HCT116 (cell line): ENCODE measurements around the gene IGFL4. TPM values are rescaled to one million over a fixed set of nuclear protein-coding genes. Genes with fewer than 3 reads are reported as not detected.

Source experiments
- ATAC-seq: fragments of 200-7000 bp; cut with Tn5 transposase; 2 replicates; pipeline ENCODE4 v1.9.1; 2020; ENCODE audit warnings: mild to moderate bottlenecking, moderate library complexity
- BruUV-seq: library from RNA; stranded (reverse); fragments of 400-500 nt; replicated peaks from 2 replicates; lab custom pipeline; 2021; lab: Mats Ljungman, UMichigan
- CTCF ChIA-PET: fragments of 300-600 bp; sonication (Branson Sonifier 250); formaldehyde crosslinking; loops from one replicate; lab custom pipeline; 2021; ENCODE audit warnings: antibody characterized with exemption; lab: Charles Lee
- POLR2A ChIA-PET: fragments of 300-600, 350-600 bp; sonication (Branson Sonifier 250); formaldehyde crosslinking; loops from one replicate; lab custom pipeline; 2021; ENCODE audit warnings: antibody characterized with exemption; lab: Charles Lee
- RAD21 ChIA-PET, 2 experiments: fragments of 300-600 bp; sonication (Branson Sonifier 250); formaldehyde crosslinking; loops; one replicate each; lab custom pipeline; 2023; ENCODE audit warnings: low total read pairs in 2 of 2; ENCODE audit not compliant: uncharacterized antibody in 2 of 2, unreplicated experiment in 2 of 2, low non-redundant PET in 1 of 2; lab: Charles Lee
- DNase-seq: peaks from one replicate; pipeline ENCODE4 v3.0.0-alpha.2; 2010; ENCODE audit warnings: low read depth, low spot score
- H2AFZ ChIP-seq: fragments of 200-600 bp; shearing (Covaris generic), sonication (generic); 2 replicates; pipeline ENCODE4 v1.6.1; 2017; ENCODE audit warnings: low read depth, mixed run types, mixed read lengths, antibody characterized with exemption, low read length; ENCODE audit not compliant: poor library complexity, severe bottlenecking
- H3K27ac ChIP-seq: 2 replicates; pipeline ENCODE4 v1.5.1; 2012; ENCODE audit warnings: low read depth, low read length
- H3K27me3 ChIP-seq: fragments of 200-600 bp; sonication (generic); 2 replicates; pipeline ENCODE4 v1.6.1; 2016; ENCODE audit warnings: mixed run types, low read length, mixed read lengths; ENCODE audit not compliant: insufficient read depth
- H3K36me3 ChIP-seq, 2 experiments: fragments of 200-500 bp in 1 of 2; fragments of 200-600 bp in 1 of 2; sonication (Bioruptor generic) in 1 of 2; sonication (generic) in 1 of 2; 2 replicates each; pipeline versions ENCODE4 v1.5.1 to v1.6.1; 2014 to 2016; ENCODE audit warnings: low read length in 2 of 2, inconsistent platforms in 1 of 2, mixed read lengths in 1 of 2, mixed run types in 1 of 2; ENCODE audit not compliant: insufficient read depth in 2 of 2, control insufficient read depth in 1 of 2
- H3K4me1 ChIP-seq, 2 experiments: fragments of 200-600 bp in 1 of 2; sonication (generic) in 1 of 2; 2 replicates each; pipeline versions ENCODE4 v1.5.1 to v1.6.1; 2012 to 2017; ENCODE audit warnings: low read length in 2 of 2, inconsistent platforms in 1 of 2, mild to moderate bottlenecking in 1 of 2, mixed read lengths in 1 of 2, mixed run types in 1 of 2, moderate library complexity in 1 of 2; ENCODE audit not compliant: insufficient read depth in 2 of 2, control insufficient read depth in 1 of 2
- H3K4me2 ChIP-seq: fragments of 200-600 bp; sonication (generic); 2 replicates; pipeline ENCODE4 v1.6.1; 2017; ENCODE audit warnings: mixed run types, low read length, mixed read lengths
- H3K4me3 ChIP-seq, 2 experiments: fragments of 200-600 bp in 1 of 2; sonication (generic) in 1 of 2; replicated peaks in 1 of 2; 2 replicates each; pipeline ENCODE4 v1.5.1; 2011 to 2016; ENCODE audit warnings: low read length in 2 of 2, control low read depth in 1 of 2, low read depth in 1 of 2, mild to moderate bottlenecking in 1 of 2, mixed read lengths in 1 of 2, mixed run types in 1 of 2
- H3K79me2 ChIP-seq: fragments of 200-600 bp; sonication (generic); 2 replicates; pipeline ENCODE4 v1.6.1; 2017; ENCODE audit warnings: mild to moderate bottlenecking, mixed run types, low read length, moderate library complexity, mixed read lengths; ENCODE audit not compliant: insufficient read depth
- H3K9ac ChIP-seq: fragments of 200-600 bp; sonication (generic); 2 replicates; pipeline ENCODE4 v1.6.1; 2016; ENCODE audit warnings: low read length, mixed read lengths
- H3K9me2 ChIP-seq: fragments of 200-600 bp; sonication (generic), shearing (Covaris generic); 2 replicates; pipeline ENCODE4 v1.6.1; 2017; ENCODE audit warnings: mixed run types, mild to moderate bottlenecking, moderate library complexity; ENCODE audit not compliant: insufficient read depth
- H3K9me3 ChIP-seq, 2 experiments: fragments of 200-500 bp in 1 of 2; fragments of 200-600 bp in 1 of 2; sonication (Bioruptor generic) in 1 of 2; sonication (generic) in 1 of 2; 2 replicates each; pipeline ENCODE4 v1.6.1; 2014 to 2017; ENCODE audit warnings: low read length in 2 of 2, mixed read lengths in 2 of 2, inconsistent platforms in 1 of 2, low read depth in 1 of 2, mild to moderate bottlenecking in 1 of 2, mixed run types in 1 of 2, moderate library complexity in 1 of 2; ENCODE audit not compliant: control insufficient read depth in 1 of 2, insufficient read depth in 1 of 2
- H4K20me1 ChIP-seq: fragments of 200-600 bp; sonication (generic), shearing (Covaris generic); 2 replicates; pipeline ENCODE4 v1.6.1; 2017; ENCODE audit warnings: mixed run types, mild to moderate bottlenecking, moderate library complexity; ENCODE audit not compliant: insufficient read depth
- CBX3 ChIP-seq: IDR thresholded peaks from 2 replicates; pipeline ENCODE4 v1.6.1; 2012; ENCODE audit warnings: low read depth
- CEBPB ChIP-seq: IDR thresholded peaks from 2 replicates; pipeline ENCODE4 v1.6.1; 2012; ENCODE audit warnings: low read depth
- EGR1 ChIP-seq: IDR thresholded peaks from 2 replicates; pipeline ENCODE4 v1.6.1; 2012; ENCODE audit warnings: low read depth
- EZH2 ChIP-seq: fragments of 200-600 bp; sonication (generic); IDR thresholded peaks from 2 replicates; pipeline ENCODE4 v1.6.1; 2017; ENCODE audit warnings: antibody characterized with exemption, mixed run types
- JUND ChIP-seq: IDR thresholded peaks from 2 replicates; pipeline ENCODE4 v1.6.1; 2012
- POLR2A ChIP-seq: IDR thresholded peaks from 2 replicates; pipeline ENCODE4 v1.7.0; 2011; ENCODE audit warnings: borderline replicate concordance; ENCODE audit not compliant: insufficient read depth, insufficient read length; ENCODE audit errors: extremely low read depth
- POLR2AphosphoS5 ChIP-seq: IDR thresholded peaks from 2 replicates; pipeline ENCODE4 v1.6.1; 2011; ENCODE audit warnings: mild to moderate bottlenecking, low read depth, low read length, moderate library complexity
- RAD21 ChIP-seq: IDR thresholded peaks from 2 replicates; pipeline ENCODE4 v1.6.1; 2012; ENCODE audit warnings: low read depth, mild to moderate bottlenecking
- SIN3A ChIP-seq: IDR thresholded peaks from 2 replicates; pipeline ENCODE4 v1.6.1; 2012; ENCODE audit warnings: low read depth
- SRF ChIP-seq: IDR thresholded peaks from 2 replicates; pipeline ENCODE4 v1.6.1; 2012; ENCODE audit warnings: low read depth
- TCF7L2 ChIP-seq: IDR thresholded peaks from 2 replicates; pipeline ENCODE4 v1.7.0; 2011; ENCODE audit warnings: borderline replicate concordance, inconsistent platforms; ENCODE audit not compliant: insufficient read depth, insufficient read length; ENCODE audit errors: extremely low read depth
- intact Hi-C: fragments of 100-400 bp; cut with micrococcal nuclease; formaldehyde crosslinking; loops from 2 replicates; pipeline ENCODE4 v1.10.0; 2022
- total RNA-seq: library from RNA; stranded (reverse); gene quantifications from one replicate; pipeline ENCODE4 v1.2.1, GENCODE V29; 2021; ENCODE audit not compliant: unreplicated experiment
- TF ChIP-seq, protein P1 (sequence below), 3 experiments: fragments of 200-600 bp in 1 of 3; sonication (generic) in 1 of 3; IDR thresholded peaks in 2 of 3; conservative IDR thresholded peaks in 1 of 3; 2 replicates each; pipeline ENCODE4 v1.5.1; 2012 to 2017; ENCODE audit warnings: low read depth in 2 of 3, low read length in 2 of 3, antibody characterized with exemption in 1 of 3, borderline replicate concordance in 1 of 3, control low read depth in 1 of 3, mild to moderate bottlenecking in 1 of 3, mixed read lengths in 1 of 3, mixed run types in 1 of 3, moderate library complexity in 1 of 3; ENCODE audit not compliant: insufficient read depth in 1 of 3
- TF ChIP-seq, protein P2 (sequence below): IDR thresholded peaks from 2 replicates; pipeline ENCODE4 v1.6.1; 2012; ENCODE audit warnings: low read depth
- TF ChIP-seq, protein P3 (sequence below): IDR thresholded peaks from 2 replicates; pipeline ENCODE4 v1.6.1; 2012

IGFL4 gene
- total RNA-seq, 1 experiment from 2014 or later, result not detected

DNA sequence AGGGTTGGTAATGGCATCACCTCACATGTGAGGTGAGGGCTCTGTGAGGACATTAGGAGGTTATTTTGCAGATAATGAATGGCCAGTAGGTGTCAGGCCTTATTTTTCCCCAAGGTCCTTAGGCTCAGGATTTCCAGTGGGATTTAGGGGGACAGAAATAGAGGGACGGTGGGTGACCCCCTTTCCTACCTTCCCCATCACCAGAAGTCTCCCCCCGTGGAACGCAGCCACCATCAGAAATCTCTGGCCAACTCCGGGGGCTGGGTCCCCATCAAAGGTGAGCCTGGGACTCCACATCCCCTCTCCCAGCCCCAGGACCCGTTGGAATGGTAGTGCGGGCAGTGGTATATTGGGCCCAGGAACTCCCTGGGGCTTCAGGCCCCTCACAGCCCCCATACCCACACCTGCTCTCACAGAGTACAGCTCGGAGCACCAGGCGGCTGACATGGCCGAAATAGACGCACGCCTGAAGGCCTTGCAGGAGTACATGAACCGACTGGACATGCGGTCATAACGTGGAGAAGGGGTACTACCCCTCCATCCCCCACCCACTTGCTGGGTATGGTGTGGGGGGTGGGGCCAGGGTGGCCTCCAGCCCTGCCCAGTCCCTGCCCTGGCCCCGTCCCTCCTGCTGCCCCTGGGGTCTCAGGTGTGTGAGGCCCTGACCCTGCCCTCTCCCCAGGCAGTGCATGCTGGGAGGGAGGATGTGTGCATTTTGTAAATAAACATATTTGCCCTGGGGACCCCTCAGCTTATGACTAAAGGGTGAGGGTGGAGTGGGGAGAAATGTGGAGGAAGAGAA, 22.7 kb downstream of the IGFL4 start:
- CTCF ChIA-PET, result interaction anchor here (1.0 to 2.1 kb wide), 4 partner anchors 59 to 200 kb away, joined by 4 to 12 read pairs (median 8); partner anchors contain the start of genes FOXA3 and SYMPK
- no peak overlapping the region for H2AFZ ChIP-seq
- no peaks in the 10 kb centered on the region for H4K20me1 ChIP-seq
- TF ChIP-seq, protein P1, sequence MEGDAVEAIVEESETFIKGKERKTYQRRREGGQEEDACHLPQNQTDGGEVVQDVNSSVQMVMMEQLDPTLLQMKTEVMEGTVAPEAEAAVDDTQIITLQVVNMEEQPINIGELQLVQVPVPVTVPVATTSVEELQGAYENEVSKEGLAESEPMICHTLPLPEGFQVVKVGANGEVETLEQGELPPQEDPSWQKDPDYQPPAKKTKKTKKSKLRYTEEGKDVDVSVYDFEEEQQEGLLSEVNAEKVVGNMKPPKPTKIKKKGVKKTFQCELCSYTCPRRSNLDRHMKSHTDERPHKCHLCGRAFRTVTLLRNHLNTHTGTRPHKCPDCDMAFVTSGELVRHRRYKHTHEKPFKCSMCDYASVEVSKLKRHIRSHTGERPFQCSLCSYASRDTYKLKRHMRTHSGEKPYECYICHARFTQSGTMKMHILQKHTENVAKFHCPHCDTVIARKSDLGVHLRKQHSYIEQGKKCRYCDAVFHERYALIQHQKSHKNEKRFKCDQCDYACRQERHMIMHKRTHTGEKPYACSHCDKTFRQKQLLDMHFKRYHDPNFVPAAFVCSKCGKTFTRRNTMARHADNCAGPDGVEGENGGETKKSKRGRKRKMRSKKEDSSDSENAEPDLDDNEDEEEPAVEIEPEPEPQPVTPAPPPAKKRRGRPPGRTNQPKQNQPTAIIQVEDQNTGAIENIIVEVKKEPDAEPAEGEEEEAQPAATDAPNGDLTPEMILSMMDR (IDR thresholded peaks at IDR 0.05 in 2 of 3, conservative IDR thresholded peaks at IDR 0.05 in 1 of 3; ENCODE audit: borderline replicate concordance in 1 of 3, insufficient read depth in 1 of 3, low read depth in 2 of 3, low read length in 2 of 3), result 0 out of 6 replicates have a peak, but pooled peaks of 1 of the 3 experiments have one; percentile 14
- TF ChIP-seq SRF, result no peak
- TF ChIP-seq, all 23 proteins: peak for 1
- RAD21 ChIA-PET, result no interaction called here
- Histone ChIP-seq H3K4me3 (no peak overlapping the region), H3K4me2 (no peak overlapping the region), H3K27me3 (no peaks in the 10 kb centered on the region), H3K27ac (no peak overlapping the region), H3K9me3 (no peaks in the 10 kb centered on the region), H3K9ac (no peak overlapping the region), H3K4me1 (peaks cover 3 to 14% of the 10 kb centered on the region in 2 experiments; a peak in 3 of 4 replicates), H3K9me2 (no peaks in the 10 kb centered on the region), H3K79me2 (no peaks in the 10 kb centered on the region), H3K36me3 (no peaks in the 10 kb centered on the region)
- no TSS peak for BruUV-seq
- DNase-seq, result no peak
- ATAC-seq, result no peak
- POLR2A ChIA-PET, result interaction anchor here (1.5 kb wide), 1 partner anchor 154 kb away, joined by 3 read pairs; the partner anchor contains the start of gene FOXA3
- intact Hi-C loops, result loop anchor here (5.0 kb wide), 1 partner anchor 106 kb away; the partner anchor contains the start of gene NANOS2

DNA sequence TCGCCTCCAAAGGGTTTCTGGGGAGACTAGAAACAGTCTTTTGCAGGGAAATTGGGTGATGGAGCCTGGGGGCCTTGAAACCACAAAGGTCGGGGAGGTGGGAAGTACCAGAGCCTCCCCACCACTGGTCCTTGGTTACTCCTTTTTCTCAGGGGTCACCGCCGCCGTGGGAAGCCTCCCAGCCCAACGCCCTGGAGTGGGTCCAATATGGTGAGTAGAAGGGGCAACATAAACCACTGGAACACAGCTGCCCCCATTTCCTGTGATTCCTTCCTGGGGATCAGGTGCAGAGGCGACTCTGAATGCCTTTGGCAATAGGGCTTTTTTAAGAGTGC, 23.7 kb downstream of the IGFL4 start:
- intact Hi-C loops, result loop anchor here (5.0 kb wide), 1 partner anchor 105 kb away; the partner anchor contains the start of gene NANOS2
- DNase-seq (no peak), ATAC-seq (no peak)
- no peaks in the 10 kb centered on the region for H3K9me2 ChIP-seq
- no peak overlapping the region for H2AFZ ChIP-seq
- no peaks in the 10 kb centered on the region for H3K79me2 ChIP-seq
- POLR2A ChIA-PET, result no interaction called here
- no peaks in the 10 kb centered on the region for H3K27me3 ChIP-seq
- no peak overlapping the region for H3K9ac ChIP-seq
- BruUV-seq, result no TSS peak
- H3K36me3 ChIP-seq, result no peaks in the 10 kb centered on the region
- H4K20me1 ChIP-seq, result no peaks in the 10 kb centered on the region
- H3K9me3 ChIP-seq, result no peaks in the 10 kb centered on the region
- H3K27ac ChIP-seq, result no peak overlapping the region
- no peak overlapping the region for H3K4me3 ChIP-seq
- RAD21 ChIA-PET, result no interaction called here
- no peak overlapping the region for H3K4me2 ChIP-seq
- CTCF ChIA-PET, result interaction anchor here (0.8 to 2.1 kb wide), 13 partner anchors 10 to 248 kb away, joined by 3 to 19 read pairs (median 4); partner anchors contain the start of genes CCDC61, FOXA3, IRF2BP1 and NANOS2
- peaks cover 3 to 14% of the 10 kb centered on the region in 2 experiments; a peak in 3 of 4 replicates for H3K4me1 ChIP-seq
- TF ChIP-seq EZH2 (no peak), EGR1 (no peak), CEBPB (no peak), SRF (no peak), SIN3A (no peak), JUND (no peak), RAD21 (no peak), TCF7L2 (no peak), POLR2A (no peak), CBX3 (no peak), POLR2AphosphoS5 (no peak)
- TF ChIP-seq, protein P2, sequence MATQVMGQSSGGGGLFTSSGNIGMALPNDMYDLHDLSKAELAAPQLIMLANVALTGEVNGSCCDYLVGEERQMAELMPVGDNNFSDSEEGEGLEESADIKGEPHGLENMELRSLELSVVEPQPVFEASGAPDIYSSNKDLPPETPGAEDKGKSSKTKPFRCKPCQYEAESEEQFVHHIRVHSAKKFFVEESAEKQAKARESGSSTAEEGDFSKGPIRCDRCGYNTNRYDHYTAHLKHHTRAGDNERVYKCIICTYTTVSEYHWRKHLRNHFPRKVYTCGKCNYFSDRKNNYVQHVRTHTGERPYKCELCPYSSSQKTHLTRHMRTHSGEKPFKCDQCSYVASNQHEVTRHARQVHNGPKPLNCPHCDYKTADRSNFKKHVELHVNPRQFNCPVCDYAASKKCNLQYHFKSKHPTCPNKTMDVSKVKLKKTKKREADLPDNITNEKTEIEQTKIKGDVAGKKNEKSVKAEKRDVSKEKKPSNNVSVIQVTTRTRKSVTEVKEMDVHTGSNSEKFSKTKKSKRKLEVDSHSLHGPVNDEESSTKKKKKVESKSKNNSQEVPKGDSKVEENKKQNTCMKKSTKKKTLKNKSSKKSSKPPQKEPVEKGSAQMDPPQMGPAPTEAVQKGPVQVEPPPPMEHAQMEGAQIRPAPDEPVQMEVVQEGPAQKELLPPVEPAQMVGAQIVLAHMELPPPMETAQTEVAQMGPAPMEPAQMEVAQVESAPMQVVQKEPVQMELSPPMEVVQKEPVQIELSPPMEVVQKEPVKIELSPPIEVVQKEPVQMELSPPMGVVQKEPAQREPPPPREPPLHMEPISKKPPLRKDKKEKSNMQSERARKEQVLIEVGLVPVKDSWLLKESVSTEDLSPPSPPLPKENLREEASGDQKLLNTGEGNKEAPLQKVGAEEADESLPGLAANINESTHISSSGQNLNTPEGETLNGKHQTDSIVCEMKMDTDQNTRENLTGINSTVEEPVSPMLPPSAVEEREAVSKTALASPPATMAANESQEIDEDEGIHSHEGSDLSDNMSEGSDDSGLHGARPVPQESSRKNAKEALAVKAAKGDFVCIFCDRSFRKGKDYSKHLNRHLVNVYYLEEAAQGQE, result no peak
- TF ChIP-seq, protein P3, sequence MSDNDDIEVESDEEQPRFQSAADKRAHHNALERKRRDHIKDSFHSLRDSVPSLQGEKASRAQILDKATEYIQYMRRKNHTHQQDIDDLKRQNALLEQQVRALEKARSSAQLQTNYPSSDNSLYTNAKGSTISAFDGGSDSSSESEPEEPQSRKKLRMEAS, result no peak
